Neural cell (in vitro differentiated cells): ENCODE measurements around the gene ACE.

ENCODE experiments used
- CTCF ChIP-seq: fragments of 450-650 bp; IDR thresholded peaks from 2 replicates; pipeline ENCODE4 v1.5.1; 2014; ENCODE audit warnings: antibody characterized with exemption, mild to moderate bottlenecking, moderate library complexity; ENCODE audit not compliant: poor library complexity, severe bottlenecking
- EP300 ChIP-seq: fragments of 450-650 bp; conservative IDR thresholded peaks from 2 replicates; pipeline ENCODE4 v1.6.1; 2014; ENCODE audit warnings: antibody characterized with exemption, mild to moderate bottlenecking, moderate library complexity; ENCODE audit not compliant: poor library complexity, severe bottlenecking

DNA sequence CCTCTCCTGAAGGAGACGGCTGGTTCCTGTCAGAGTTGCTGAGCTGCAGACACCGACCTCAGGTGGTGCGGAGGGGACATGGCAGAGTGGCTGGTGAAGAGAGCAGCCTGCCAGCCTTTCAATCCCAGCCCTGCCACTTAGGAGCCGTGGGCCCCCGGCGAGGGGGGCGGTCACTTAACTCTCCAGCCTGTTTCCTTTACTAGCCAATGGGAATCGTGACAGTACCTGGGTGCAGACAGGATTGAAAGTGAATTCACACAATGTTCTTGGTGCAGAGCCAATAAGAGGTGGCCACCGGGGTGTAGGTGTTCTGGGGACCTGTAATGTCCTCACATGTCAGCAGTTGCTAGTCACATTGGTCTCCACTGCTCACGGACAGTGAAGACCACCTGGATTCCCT, 13.5 kb downstream of the ACE start:
- TF ChIP-seq CTCF: no peak
- no peak for TF ChIP-seq EP300
